HG03469 (cell line): Measurements from ENCODE around the gene FGD3.

ENCODE experiments used
- ATAC-seq: cut with Tn5 transposase; IDR thresholded peaks from one replicate; pipeline ENCODE4 v1.9.1; 2021; ENCODE audit warnings: mild to moderate bottlenecking, moderate library complexity, moderate number of reproducible peaks; ENCODE audit not compliant: unreplicated experiment

Gene FGD3

DNA sequence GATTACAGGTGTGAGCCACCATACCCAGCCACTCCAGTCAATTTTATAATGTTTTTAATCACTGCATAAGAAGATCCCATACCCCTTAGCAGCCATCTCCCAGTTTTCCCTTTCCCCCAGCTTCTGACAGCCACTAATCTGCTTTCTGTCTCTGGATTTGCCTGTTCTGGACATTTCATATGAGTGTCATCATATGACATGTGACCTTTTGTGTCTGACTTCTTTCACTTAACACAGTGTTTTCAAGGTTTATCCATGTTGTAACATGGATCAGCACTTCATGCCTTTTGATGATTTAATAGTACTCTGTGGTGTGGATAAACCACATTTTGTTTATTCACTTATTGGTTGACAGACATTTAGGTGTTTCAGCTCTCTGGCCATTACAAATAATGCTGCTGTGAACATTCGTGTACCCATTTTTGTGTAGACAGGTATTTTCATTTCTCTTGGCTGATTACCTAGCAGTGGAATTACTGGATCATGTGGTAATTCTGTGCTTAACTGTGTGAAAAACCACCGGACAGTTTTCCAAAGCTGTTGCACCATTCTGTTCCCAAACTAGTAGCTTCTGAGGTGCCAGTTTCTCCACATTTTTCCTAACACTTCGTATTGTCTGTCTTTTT, 119.8 kb downstream of the FGD3 start:
- no peak for ATAC-seq

DNA sequence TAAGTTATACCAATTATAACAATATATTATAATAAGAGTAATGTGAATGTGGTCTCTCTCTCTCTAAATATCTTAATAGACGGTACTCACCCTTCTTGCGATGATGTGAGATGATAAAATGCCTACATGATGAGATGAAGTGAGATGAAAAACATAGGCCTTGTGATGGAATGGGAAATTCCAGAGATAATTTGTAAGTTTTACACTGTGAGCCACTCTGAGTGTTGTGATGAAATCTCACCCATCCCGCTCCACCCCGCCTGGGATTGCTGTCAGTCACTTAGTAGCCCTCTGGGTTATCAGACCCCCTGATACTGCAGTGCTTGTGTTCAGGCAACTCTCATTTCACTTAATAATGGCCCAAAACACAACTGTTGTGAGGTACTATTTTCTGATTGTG, 121.6 kb downstream of the FGD3 start:
- no peak for ATAC-seq

DNA sequence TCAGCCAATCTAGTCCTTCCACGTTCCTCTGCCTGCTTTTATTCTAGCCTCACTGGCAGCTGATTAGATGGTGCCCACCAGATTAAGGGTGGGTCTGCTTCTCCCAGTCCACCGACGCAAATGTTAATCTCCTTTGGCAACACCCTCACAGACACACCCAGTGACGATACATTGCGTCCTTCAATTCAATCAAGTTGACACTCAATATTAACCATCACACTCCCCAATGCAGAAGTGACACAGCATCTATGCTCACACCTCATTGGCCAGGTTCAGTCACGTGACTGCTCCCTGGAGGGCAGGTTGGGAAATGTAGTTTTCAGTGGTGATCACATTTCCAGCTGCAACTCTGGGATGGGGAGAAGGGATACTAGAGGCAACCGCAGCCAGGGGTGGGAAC, 124.1 kb downstream of the FGD3 start:
- no peak for ATAC-seq

DNA sequence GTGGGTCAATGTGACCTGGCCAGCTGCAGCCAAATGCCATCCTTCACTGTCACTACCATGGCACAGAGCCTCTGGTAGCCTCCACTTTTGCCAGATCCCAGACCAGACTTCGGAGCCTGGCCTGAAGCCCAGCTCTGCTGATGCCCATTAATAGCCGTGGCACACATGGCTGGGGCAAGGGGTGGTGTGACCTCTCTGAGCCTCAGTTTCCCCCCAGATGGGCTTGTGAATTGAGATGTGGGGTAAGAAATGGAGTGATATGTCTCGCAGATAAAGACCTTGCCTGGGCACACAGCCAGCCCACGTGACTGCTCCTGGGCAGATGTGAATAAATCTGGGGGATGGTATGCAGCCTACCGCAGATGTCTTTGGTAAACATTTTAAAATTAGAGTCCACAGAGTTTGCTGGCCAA, 125.1 kb downstream of the FGD3 start:
- ATAC-seq = no peak

DNA sequence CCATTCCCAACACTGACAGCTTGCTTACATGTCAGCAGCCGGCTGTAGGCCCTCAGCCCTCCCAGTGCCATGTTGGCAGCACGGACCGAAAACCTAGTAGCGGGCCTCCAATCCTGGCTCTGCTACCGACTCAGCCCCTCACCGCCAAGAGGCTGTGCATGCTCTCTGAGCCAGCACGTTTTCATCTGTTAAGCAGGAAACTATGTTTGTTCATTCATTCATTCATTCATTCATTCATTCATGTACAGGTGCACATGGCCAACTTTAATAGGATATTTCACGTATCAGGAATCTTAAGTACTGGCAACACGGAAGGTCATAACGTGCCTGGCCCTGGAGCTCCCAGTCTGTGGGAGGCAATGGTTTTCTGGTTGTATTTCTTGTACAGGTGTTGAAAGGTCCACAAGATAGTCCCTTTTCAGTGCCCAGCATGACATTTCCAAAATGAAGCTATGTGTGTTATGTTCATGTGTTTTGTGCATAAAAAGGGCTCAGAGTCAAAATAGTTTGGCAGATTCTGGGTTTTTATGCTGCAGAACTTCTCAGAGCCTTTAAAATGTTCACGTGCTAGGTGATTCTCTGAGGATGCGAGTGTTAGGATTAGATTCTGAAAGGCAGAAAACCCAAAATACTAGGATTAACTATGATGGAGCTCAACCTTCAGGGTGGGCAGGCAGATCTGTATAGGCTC, 128.9 kb downstream of the FGD3 start:
- no peak for ATAC-seq

DNA sequence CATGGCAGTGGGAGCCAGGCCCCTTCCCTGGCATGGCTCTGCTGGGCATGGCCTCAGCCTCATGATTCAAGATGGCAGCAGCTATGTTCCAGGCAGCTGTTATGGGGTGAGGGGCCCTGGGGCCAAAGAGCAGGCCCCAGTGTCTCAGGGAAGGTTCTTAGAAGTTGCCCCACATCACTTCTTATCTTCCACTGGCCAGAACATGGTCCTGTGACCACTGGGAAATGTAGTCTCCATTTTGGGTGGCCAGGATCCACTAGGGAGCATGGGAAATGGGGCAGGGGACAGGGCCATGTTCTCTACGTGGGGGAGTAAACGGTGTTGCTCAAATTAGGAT, 129.4 kb downstream of the FGD3 start:
- no peak for ATAC-seq

DNA sequence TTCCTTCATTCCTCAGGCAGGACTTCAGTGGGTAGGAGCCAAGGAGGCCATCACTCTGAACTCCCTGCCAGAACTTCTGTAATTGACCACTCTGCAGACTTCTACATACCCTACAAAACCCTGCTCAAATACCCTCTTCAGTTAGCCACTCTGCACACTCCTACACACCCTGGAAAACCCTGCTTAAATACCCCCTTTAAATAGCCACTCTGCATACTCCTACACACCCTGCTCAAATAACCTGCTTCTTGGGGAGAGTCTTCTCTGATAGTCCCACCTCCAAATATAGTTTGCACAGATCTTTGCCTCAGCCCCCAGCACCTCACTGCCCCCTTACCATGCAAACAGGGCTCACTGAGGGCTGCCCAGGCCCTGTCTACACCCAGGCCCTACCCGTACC, 130.0 kb downstream of the FGD3 start:
- ATAC-seq = no peak

DNA sequence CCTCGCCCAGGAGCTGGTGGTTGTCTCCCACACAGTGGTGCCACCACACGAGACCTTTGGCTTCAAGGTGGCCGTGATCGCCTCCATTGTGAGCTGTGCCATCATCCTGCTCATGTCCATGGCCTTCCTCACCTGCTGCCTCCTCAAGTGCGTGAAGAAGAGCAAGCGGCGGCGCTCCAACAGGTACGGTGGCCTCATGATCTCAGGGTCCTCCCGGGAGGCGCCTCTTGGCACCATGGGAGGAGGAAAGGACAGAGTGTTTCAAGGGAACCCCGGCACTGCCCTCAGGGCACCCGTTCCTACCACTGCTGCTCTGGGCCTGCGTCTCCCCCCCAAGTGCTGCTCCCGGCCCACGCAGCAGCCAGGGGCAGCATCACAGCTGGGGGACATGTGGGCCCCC, 130.5 kb downstream of the FGD3 start:
- no peak for ATAC-seq

DNA sequence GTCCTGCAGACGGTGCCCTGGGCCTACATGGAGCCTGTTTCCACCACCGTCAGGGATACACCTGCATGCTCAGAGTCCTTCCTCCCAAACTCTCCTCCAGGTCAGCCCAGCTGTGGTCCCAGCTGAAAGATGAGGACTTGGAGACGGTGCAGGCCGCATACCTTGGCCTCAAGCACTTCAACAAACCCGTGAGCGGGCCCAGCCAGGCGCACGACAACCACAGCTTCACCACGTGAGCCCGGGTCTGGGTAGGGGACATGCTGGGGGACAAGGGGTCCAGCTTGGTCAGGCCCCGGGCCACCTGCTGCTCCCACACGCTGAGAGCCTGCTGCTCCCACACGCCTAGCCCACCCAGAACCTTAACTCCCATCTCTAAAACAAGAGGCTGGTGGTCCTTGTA, 132.0 kb downstream of the FGD3 start:
- ATAC-seq = no peak

DNA sequence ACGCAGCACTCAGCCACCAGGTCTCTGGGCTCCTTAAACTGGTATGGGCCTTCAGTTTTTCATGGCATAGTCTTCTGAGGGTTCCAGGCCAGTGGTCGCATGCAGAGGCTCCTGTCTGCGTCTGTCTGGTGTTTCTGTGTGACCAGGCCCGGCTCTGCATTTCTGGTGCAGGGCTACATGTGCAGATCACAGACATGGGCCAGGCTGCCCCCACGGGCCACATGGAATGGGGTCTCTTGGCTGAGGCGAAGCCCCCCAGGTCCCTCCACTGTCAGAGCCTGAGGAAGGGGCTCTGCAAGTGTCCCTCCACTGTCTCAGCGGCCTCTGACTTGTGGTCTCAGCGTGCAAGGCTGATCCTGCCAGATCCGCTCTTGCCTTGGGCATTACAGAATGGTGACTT, 133.1 kb downstream of the FGD3 start:
- no peak for ATAC-seq

DNA sequence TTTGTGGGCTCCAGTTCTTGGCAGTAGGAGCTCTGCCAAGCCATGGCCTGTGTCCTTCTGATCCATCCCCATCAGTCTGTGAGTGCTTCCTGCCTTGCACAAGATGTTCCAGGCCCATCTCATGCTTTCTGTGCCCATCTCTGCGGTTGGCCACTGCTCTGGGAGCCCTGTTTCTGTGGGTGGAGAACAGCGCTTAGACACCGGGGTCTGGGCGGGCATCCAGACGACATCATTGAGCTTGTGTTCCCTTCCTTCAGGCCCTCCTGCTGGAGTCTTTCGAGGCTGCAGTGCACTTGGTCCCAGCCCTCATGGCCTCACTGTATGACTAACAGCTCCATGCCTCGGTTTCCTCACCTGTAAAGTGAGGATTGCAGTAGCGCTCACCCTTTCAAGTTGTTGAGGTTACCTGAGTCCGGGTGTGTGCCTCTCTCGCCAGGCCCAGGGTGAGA, 133.8 kb downstream of the FGD3 start:
- no peak for ATAC-seq

DNA sequence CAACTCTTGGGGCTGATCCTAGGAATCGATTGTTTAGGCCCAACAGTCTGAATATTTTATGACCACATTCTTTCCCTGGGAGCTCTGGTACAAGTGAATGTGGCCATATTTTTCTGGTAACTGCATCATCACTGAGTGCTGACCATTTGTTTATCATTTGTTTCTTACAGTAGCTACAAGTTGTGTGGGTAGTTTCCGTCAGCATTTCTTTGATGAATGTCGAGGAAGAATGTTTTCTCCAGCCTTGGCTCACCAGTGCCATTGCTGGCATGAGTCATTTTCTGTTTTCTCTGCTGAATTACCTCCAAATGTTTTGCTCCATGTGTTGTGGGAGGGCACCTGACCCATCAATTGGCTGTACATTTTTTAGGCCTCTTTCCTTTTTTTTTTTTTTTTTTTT, 134.6 kb downstream of the FGD3 start:
- no peak for ATAC-seq

DNA sequence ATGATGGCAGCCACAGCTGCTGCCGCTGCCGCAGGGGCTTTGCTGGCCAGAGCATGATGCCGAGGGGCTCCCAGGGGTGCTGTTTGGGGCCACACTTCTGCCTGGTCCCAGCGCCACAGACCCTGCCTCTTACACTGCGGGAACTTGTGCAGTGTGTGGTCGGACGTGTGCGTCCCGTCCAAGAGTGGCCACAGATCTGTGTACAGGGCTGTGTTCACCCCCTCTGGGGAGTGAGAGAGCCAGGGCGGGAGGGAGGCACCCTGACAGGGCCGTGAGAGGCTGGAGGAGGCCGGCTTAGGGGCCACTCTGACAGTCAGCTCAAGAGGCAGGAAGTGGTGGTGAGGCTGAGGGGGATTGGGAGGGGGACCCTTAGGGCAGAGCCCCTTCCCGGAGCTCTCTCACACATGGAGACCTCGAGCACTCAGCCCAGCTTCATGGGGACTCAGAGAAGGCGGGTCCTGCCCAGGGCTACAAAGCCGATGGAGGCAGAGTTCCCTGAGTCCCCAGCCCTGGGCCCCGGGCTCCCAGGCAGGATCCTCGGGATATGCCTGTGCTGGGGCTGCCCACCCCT, 135.6 kb downstream of the FGD3 start:
- ATAC-seq = no peak

DNA sequence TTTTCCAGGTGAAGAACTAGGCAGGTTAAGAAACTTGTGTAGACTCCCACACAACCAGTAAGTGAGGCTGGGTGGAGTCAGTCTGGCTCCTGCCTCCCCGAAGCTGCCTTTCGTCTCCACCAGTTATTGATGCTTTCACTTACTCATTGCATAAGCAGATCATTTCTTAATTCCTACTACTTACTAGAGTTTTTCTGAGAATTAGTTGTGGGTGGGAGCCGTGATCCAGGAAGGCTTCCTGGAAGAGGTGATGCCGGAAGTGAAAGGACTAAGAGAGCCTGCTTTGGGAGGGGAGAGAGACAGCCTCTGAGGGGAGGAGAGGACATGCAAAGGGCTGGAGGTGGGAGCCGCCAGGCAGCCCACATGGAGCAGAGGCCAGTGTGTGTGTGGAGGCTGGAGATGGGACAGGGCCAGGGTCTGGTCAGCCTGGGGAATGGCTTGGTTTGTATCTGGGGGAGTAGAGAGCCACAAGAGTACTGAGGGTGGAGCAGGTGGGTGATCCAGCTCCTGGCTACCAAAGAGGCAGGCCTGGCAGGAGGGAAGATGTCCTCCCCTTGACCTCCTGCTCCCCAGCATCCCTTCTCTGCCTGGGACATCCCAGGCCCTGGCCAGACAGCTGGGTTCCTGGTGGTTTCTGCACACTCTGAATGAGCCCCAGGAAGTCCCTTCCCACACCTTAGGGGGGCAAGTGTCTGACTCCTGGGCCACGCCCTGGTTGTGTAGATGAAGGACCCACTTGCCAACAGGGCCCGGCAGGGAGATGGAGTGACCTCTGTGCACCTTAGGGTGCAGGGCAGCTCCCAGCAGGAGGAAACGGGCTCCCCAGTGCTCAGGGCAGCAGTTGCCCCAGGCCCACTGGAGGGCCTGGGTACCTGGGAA, 136.5 kb downstream of the FGD3 start:
- ATAC-seq = no peak

DNA sequence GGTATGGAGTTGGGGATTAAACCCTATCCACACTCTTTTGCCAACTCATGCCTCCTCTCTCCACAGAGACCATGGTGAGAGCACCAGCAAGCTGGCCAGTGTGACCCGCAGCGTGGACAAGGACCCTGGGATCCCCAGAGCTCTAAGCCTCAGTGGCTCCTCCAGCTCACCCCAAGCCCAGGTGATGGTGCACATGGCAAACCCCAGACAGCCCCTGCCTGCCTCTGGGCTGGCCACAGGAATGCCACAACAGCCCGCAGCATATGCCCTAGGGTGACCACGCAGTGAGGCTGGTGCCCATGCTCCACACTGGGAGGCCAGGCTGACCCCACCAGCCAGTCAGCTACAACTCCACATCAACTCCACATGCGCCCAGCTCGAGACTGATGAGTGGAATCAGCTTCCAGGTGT, 137.2 kb downstream of the FGD3 start:
- no peak for ATAC-seq

DNA sequence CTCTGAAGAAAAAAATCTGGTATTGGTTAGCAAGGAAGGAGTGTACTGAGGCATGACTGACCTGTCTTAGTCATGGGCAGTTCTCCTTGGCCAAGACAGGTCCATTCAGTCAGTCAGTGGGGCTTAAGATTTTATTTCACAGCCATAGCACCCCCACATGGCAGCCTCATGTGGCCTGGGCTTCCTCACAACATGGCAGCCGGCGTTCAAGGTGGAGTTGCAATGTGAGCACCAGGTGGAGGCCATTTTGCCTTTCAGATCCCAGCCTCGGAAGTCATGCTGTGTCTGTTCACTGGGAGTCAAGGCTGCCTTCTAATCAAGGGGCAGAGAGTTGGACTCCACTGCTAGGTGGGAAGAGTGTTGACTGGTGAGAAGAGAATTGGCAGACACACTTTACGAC, 138.4 kb downstream of the FGD3 start:
- ATAC-seq = no peak
